Activated naive CD4-positive, alpha-beta T cell treated with anti-CD3 and anti-CD28 coated beads for 36 hours (primary cell): ENCODE measurements around the gene DAZAP1. TPM values are rescaled to one million over a fixed set of nuclear protein-coding genes. Genes with fewer than 3 reads are reported as not detected.

Experiments
- CTCF ChIA-PET: fragments of 350-600 bp; sonication (Branson Sonifier 250); formaldehyde crosslinking; loops from one replicate; lab custom pipeline; 2021; ENCODE audit warnings: antibody characterized with exemption; lab: Charles Lee
- DNase-seq: peaks from one replicate; pipeline ENCODE4 v3.0.0-alpha.2; 2020
- H3K27ac Mint-ChIP-seq: one replicate; pipeline ENCODE4 v1.8.0; 2021; ENCODE audit warnings: mild to moderate bottlenecking, mixed read lengths
- H3K27me3 Mint-ChIP-seq: one replicate; pipeline ENCODE4 v1.8.0; 2021; ENCODE audit warnings: low read depth, mixed read lengths
- H3K36me3 Mint-ChIP-seq: one replicate; pipeline ENCODE4 v1.8.0; 2021; ENCODE audit warnings: low read depth, mixed read lengths
- H3K4me1 Mint-ChIP-seq: one replicate; pipeline ENCODE4 v1.8.0; 2021; ENCODE audit warnings: low read depth, mixed read lengths
- H3K4me3 Mint-ChIP-seq: one replicate; pipeline ENCODE4 v1.8.0; 2021; ENCODE audit warnings: mild to moderate bottlenecking, moderate library complexity, mixed read lengths
- H3K9me3 Mint-ChIP-seq: one replicate; pipeline ENCODE4 v1.8.0; 2021; ENCODE audit warnings: mixed read lengths
- intact Hi-C: fragments of 100-400 bp; cut with micrococcal nuclease; formaldehyde crosslinking; loops from one replicate; pipeline ENCODE4 v1.15.1; 2023
- total RNA-seq, 2 experiments: library from RNA; stranded (reverse); gene quantifications; one replicate each; pipeline ENCODE4 v1.2.3, GENCODE V29; 2021

Gene DAZAP1
- total RNA-seq, 2 experiments from 2014 or later: 253 to 265 TPM

DNA sequence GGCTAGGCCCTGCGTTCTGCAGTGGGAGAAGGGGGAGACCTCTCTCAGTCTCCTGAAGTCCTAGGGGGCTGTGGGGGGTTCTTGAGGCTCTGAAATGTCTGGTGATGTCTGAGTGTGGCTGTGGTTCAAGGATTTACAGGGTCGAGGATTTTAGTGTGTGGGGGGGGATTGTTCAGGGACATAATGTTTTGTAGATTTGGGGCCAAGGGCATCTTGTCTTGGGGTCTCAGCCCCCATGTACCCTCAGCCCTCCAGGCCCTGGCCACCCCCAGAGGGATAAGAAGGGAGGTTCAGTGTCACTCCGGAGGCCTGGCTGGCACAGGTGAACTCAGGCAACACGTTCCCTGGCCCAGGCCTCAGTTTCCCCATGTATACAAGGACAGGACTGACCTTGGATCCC lies 40.1 kb downstream of the DAZAP1 start:
- intact Hi-C loops: no loop called here
- no peak for DNase-seq
- peaks cover 46% of the 10 kb centered on the region for H3K27me3 Mint-ChIP-seq
- peaks cover 10% of the 10 kb centered on the region for H3K4me1 Mint-ChIP-seq
- no peak overlapping the region for H3K4me3 Mint-ChIP-seq
- H3K9me3 Mint-ChIP-seq: no peaks in the 10 kb centered on the region
- CTCF ChIA-PET: no interaction called here
- no peak overlapping the region for H3K27ac Mint-ChIP-seq
- H3K36me3 Mint-ChIP-seq: peaks cover 3% of the 10 kb centered on the region

DNA sequence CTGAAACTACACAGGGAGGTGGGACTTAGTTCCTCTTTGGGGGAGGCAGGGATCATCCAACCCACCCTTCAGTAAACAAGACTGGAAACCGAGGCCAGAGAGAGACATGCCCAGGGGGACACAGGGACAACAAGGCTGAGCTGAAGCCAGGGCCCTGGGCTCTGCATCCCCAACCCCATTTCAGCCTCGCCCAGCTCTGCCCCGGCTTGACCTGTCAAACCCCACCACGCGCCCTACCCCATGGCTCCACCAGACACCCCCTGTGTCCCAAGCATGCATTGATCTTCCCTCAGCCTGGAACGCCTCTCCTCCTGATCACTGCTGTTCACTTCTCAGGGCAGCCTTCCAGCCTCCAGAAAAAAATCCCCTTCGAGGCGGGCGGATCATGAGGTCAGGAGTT lies 40.6 kb downstream of the DAZAP1 start:
- H3K4me1 Mint-ChIP-seq: peaks cover 10% of the 10 kb centered on the region
- no peak overlapping the region for H3K27ac Mint-ChIP-seq
- H3K4me3 Mint-ChIP-seq: no peak overlapping the region
- no peak for DNase-seq
- CTCF ChIA-PET: no interaction called here
- no peaks in the 10 kb centered on the region for H3K9me3 Mint-ChIP-seq
- no peaks in the 10 kb centered on the region for H3K36me3 Mint-ChIP-seq
- H3K27me3 Mint-ChIP-seq: peaks cover 49% of the 10 kb centered on the region
- intact Hi-C loops: no loop called here

DNA sequence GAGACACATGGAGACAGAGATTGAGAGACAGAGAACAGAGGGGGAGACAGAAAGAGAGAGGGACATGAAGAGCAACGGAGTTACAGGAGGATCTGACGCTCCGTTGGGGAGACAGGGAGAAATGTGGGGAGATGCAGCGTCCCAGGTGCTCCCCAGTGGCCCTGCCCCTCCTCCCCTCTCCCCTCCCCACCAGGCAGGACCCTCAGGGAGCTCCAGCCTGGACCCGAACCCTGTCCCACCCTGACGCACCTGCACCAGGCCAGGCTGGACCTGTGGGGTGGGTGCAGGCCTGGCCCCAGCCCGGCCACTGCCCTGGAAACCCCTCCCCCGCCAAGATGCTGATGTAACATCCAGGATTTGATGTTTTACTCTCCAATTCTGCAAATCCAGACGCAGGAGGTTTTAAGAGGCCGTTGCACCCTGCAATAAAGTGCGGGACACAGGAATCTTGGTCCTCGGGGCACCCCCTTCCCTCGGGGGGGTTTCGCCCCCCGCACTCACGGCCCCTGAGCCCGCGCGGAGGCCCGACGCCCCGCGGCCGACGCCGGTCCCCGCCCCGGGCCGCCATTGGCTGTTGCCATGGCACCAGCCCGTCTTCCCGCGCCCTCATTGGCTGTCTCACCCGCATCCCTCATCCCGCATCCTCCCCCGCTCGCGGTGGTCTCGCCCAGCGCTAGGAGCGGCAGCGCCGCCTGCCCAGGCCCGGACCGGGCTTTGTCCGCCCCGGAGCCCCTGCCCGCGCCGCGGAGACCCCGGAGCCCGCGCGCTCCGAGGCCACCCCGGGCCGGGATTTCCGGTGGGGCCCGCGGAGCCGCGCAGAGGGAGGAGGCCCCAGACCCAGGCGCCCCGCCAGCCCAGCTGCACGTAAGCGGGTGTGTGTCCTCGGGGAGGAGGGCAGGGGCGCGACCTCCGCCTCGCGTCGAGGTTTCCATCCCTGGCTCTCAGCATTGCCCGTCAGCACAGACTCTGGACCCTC lies 42.4 kb downstream of the DAZAP1 start, which contains the start of gene APC2:
APC2 (plus strand) TSS at position 655 of the 976 bp plus-strand sequence. CDS start 2,881 bp downstream, outside the sequence.
- peak within 1 kb of the TSS; percentile 22 for H3K4me3 Mint-ChIP-seq
- no peaks in the 10 kb centered on the region for H3K9me3 Mint-ChIP-seq
- H3K27me3 Mint-ChIP-seq: peaks cover 56% of the 10 kb centered on the region
- no peak within 1 kb of the TSS for H3K27ac Mint-ChIP-seq
- peaks cover 10% of the 10 kb centered on the region for H3K4me1 Mint-ChIP-seq
- intact Hi-C loops: no loop called here
- no peak for DNase-seq
- CTCF ChIA-PET: no interaction called here
- no peaks in the 10 kb centered on the region for H3K36me3 Mint-ChIP-seq

DNA sequence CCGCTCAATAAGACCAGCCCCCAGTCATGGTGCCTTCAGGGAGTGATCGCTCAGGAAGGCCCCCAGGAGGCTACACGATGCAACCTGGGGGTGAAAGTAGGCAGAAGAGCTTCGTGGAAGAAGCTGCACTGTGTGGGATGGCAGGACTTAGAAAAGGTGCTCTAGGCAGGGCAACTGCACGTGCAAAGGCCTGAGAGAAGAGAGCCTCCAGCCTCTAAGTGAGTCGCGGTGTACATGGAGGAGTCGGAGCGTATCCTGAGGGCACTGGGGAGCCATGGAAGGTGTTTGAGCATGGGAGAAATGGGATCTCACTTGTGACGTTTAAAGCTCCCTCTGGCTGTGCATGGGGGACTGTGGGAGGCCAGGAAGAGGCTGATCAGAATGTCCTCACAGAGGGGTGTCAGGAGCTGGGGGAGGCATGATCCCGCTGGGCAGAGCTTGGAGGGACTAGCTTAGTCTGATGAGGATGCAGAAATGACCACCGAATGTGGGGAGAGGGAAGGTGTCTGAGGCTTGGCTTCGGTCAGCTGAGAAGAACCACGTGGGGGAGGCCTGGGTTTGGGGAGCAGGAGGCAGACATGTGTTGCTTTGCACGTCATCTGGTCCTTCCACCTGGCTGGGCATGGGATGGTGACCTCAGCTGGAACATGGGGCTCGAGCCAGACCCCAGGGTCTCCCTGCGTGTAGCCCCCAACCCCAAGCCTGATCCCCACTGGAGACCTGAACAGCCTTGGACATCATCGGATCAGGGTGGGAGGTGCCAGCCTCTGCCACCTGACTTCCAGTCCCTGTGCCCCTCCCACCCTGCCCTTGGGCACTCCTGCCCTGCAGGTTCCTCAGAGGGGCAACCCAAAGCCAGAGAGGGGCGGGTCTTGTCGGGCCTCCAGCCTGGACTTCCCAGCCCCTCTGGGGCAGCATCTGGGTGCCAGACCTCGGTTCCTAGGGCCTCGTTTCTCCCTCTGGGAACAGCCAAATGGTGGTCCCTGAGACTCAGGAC lies 43.6 kb downstream of the DAZAP1 start:
- Mint-ChIP-seq H3K27me3 (peaks cover 61% of the 10 kb centered on the region), H3K36me3 (no peaks in the 10 kb centered on the region), H3K27ac (no peak overlapping the region), H3K4me1 (peaks cover 13% of the 10 kb centered on the region), H3K9me3 (no peaks in the 10 kb centered on the region), H3K4me3 (no peak overlapping the region)
- no peak for DNase-seq
- CTCF ChIA-PET: interaction anchor here (1.2 kb wide), 1 partner anchor 16 kb away, joined by 4 read pairs; no protein-coding TSS in a partner anchor
- intact Hi-C loops: no loop called here

DNA sequence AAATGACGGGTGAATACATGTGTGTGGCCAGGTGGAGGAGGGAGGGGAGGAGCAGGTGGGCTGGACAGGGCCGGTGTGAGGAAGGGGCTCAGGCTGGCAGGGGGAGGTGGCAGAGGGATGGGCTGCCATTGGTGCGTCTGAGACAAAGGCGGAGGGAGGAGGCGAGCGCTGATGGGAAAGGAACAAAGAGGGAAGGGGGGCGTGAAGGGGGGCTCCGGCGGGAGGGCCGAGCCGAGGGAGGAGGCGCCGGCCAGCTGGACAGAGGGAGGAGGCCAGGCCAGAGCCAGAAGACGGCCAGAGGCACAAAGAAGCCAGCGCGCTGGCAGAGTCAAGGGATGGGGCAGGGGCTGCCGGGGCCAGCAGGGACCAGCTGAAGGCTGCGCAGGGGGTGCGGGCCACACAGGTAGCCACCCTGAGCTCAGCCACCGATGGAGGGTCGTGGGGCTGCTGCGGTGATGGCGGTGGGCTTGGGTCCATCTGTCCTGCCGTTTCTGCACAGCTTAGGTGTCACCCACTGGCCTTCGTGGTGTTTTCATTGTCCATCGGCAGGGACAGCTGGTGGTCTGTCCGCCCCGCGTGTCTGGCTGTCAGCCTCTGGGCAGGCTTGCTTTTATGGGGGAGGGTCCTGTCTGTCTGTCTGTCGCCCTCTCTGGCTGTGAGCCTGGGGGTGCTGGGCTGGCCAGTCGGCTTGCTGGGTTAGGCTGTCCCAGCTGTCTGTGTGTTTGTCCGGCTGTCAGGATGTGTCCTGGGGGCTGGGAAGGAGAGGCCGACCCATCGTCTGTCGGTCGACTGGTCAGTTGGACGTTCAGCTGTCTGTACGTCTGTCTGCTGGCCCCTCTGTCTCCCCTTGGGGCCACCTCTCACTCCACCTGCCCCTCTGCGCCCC lies 44.8 kb downstream of the DAZAP1 start:
- Mint-ChIP-seq H3K4me3 (no peak overlapping the region), H3K9me3 (no peaks in the 10 kb centered on the region), H3K4me1 (peaks cover 13% of the 10 kb centered on the region), H3K27me3 (peaks cover 58% of the 10 kb centered on the region), H3K36me3 (no peaks in the 10 kb centered on the region), H3K27ac (no peak overlapping the region)
- CTCF ChIA-PET: no interaction called here
- DNase-seq: no peak
- intact Hi-C loops: no loop called here

DNA sequence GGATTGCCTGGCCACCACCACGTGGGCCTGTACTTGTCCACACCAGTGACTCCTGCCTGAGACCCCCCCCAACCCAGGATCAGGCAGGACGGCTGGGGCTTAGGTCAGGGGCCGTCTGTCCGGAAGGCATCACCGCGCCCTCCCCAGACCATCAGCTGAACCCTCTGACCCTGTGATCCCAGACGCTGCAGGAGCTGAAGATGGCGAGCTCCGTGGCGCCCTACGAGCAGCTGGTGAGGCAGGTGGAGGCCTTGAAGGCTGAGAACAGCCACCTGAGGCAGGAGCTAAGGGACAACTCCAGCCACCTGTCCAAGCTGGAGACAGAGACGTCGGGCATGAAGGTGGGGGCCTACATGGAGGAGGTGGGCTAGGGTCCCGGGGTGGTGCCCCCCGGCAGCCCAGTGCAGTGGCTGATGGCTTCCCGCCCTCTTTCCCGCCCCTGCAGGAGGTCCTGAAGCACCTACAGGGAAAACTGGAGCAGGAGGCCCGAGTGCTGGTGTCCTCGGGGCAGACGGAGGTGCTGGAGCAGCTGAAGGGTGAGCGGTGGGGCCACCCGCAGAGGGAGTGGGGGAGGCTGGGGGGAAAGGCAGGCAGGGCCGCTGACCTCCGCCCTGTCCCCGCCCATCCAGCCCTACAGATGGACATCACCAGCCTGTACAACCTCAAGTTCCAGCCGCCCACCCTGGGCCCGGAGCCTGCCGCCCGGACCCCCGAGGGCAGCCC lies 45.6 kb downstream of the DAZAP1 start:
- DNase-seq: no peak
- Mint-ChIP-seq H3K27ac (no peak overlapping the region), H3K9me3 (no peaks in the 10 kb centered on the region), H3K36me3 (no peaks in the 10 kb centered on the region), H3K4me3 (no peak overlapping the region), H3K27me3 (peaks cover 53% of the 10 kb centered on the region), H3K4me1 (peaks cover 13% of the 10 kb centered on the region)
- intact Hi-C loops: no loop called here
- CTCF ChIA-PET: no interaction called here

DNA sequence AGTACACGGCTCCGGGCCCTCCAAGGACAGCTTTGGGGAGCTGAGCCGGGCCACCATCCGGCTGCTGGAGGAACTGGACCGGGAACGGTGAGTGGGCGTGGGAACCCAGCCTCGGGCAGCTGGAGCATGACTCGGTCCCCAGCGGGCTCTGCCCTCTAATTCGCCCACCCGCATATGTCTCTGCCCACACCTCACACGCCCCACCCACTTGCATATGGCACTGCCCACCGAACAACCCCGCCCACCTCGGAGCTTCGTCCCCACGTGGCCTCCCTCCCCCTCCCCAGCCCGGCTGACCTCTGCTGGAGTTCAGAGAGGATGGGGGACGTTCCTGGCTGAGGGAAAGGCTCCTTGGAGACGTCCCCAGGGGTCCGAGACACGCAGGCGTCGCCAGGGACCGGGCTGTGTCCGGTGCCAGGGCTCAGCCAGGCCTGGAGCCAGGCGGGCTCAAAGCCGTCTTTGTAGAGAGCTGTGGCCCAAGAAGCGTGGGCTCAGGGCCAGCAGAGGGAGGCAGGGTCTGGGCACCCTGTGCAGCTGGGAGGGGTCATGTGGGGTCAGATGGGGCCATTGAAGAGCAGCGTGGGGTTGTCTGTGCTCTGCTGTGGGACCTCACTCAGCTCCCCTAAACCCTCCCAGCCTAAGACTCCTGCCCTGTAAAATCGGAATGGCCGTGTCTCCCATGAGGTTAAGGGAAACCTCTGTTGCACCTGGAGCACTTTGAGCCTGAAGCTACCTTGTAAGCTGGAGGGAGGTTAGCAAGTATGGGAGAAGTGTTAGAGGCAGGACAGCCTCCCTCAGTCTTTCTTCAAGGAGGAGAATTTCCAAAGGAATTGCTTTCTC lies 46.4 kb downstream of the DAZAP1 start:
- Mint-ChIP-seq H3K27me3 (peaks cover 52% of the 10 kb centered on the region), H3K4me1 (peaks cover 17% of the 10 kb centered on the region), H3K36me3 (no peaks in the 10 kb centered on the region), H3K9me3 (no peaks in the 10 kb centered on the region), H3K4me3 (no peak overlapping the region), H3K27ac (no peak overlapping the region)
- no peak for DNase-seq
- CTCF ChIA-PET: interaction anchor here (0.8 to 2.5 kb wide), 2 partner anchors 9 to 17 kb away, joined by 4 to 11 read pairs; no protein-coding TSS in a partner anchor
- intact Hi-C loops: no loop called here

DNA sequence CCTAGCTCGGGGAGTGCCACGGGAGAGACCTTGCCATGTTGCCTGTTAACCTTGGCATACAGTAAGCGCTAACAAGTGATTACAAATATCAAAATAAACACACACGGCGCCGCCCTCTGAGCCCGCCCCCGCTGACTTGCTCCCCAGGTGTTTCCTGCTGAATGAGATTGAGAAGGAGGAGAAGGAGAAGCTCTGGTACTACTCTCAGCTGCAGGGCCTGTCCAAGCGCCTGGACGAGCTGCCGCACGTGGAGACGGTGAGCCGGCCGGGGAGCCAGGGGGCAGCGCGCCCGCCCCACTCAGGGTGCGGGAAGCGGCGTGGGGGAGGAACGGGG lies 47.6 kb downstream of the DAZAP1 start:
- Mint-ChIP-seq H3K9me3 (no peaks in the 10 kb centered on the region), H3K27me3 (peaks cover 47% of the 10 kb centered on the region), H3K36me3 (peaks cover 2% of the 10 kb centered on the region), H3K4me1 (peaks cover 17% of the 10 kb centered on the region), H3K4me3 (no peak overlapping the region), H3K27ac (no peak overlapping the region)
- DNase-seq: no peak
- intact Hi-C loops: no loop called here
- CTCF ChIA-PET: interaction anchor here (0.6 to 2.5 kb wide), 2 partner anchors 10 to 12 kb away, joined by 3 to 11 read pairs; no protein-coding TSS in a partner anchor

DNA sequence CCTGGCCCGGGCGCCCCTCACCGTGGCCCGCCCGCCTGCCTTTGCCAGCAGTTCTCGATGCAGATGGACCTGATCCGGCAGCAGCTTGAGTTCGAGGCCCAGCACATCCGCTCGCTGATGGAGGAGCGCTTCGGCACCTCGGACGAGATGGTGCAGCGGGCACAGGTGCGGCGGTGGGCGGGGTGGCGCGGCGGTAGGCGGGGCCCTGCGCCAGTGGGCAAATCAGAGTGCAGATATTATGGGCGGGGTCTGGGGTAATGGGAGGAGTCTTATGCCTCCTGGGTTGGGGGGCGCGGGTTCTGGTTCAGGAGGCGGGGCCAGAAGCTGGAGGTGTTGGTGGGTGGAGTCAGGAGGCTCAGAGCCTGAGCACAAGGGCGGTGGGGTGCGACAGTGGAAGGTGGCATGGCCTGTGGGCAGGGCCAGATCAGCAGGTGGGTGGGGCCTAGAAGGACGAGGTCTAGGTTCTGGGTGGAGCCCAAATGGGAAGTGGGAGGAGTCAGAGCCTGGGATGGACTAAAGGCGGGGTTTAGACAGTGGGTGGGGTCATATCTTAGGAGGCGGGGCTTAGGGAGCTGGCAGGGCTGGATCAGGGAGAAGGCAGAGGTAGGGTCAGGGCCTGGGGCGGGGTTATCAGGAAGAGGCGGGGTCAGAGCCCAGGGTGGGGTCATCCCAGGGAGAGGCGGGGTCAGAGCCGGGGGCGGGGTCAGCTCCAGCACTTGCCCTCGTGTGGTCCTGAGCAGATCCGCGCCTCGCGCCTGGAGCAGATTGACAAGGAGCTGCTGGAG lies 48.1 kb downstream of the DAZAP1 start:
- Mint-ChIP-seq H3K36me3 (peaks cover 2% of the 10 kb centered on the region), H3K27ac (no peak overlapping the region), H3K4me3 (no peak overlapping the region), H3K9me3 (no peaks in the 10 kb centered on the region), H3K27me3 (peaks cover 43% of the 10 kb centered on the region), H3K4me1 (peaks cover 17% of the 10 kb centered on the region)
- intact Hi-C loops: no loop called here
- CTCF ChIA-PET: interaction anchor here (0.6 to 2.5 kb wide), 2 partner anchors 10 to 12 kb away, joined by 3 to 11 read pairs; no protein-coding TSS in a partner anchor
- DNase-seq: peak; percentile 72
